PC-3 (cell line): Measurements from ENCODE around the gene DNAH10.

Source experiments
- CTCF ChIP-seq: fragments of 300-600 bp; sonication (generic); conservative IDR thresholded peaks from 2 replicates; pipeline ENCODE4 v1.5.1; 2017; ENCODE audit warnings: antibody characterized with exemption, low read depth, mild to moderate bottlenecking, low read length
- EZH2 ChIP-seq: fragments of 300-600 bp; sonication (generic); IDR thresholded peaks from one replicate; pipeline ENCODE4 v1.6.1; 2017; ENCODE audit warnings: antibody characterized with exemption, mild to moderate bottlenecking, low read length; ENCODE audit not compliant: unreplicated experiment
- EZH2phosphoT487 ChIP-seq: fragments of 300-600 bp; sonication (generic); IDR thresholded peaks from 2 replicates; pipeline ENCODE4 v1.6.1; 2018; ENCODE audit warnings: mild to moderate bottlenecking, antibody characterized with exemption, low read length, borderline replicate concordance

GRCh38 chr12:123834845-123835244 is 72.7 kb downstream of the DNAH10 start:
- TF ChIP-seq CTCF (no peak), EZH2 (no peak), EZH2phosphoT487 (no peak)
